ENCODE results near the gene DUSP7. TPM values are rescaled to one million over a fixed set of nuclear protein-coding genes. Genes with fewer than 3 reads are reported as not detected.

The DUSP7 gene
- total RNA-seq, 1 experiment from 2014 or later, result 20.1 TPM

DNA sequence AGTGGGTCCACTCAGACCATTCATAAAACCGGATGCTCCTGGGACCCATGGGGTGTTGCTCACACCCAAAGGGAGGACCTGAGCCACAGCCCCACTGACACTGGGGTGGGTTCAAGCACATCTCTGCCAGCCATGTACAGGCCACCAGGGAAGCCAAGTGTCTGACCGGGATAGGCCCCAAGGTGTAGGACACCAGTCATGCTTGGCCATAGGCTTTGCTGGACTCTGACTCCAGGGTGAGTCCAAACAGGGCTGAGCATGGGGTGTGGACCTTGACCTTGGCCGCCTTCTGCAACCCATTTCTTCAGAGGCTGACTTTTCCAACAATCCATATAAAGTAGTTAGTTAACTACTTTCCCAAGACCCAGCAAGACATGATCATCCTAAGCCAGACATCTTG is 31.4 kb upstream of the DUSP7 start:
- intact Hi-C loops (cut with micrococcal nuclease; ENCODE audit: unreplicated experiment), result no loop called here
- Histone ChIP-seq H3K27ac (ENCODE audit: low read depth, low read length, poor library complexity, severe bottlenecking) (no peak overlapping the region), H3K4me3 (ENCODE audit: low read depth, low read length, poor library complexity, severe bottlenecking) (no peak overlapping the region), H3K9me3 (ENCODE audit: low read depth, low read length, poor library complexity, severe bottlenecking) (no peaks in the 10 kb centered on the region), H3K4me1 (ENCODE audit: insufficient read depth, low read length, poor library complexity, severe bottlenecking) (no peaks in the 10 kb centered on the region), H3K36me3 (ENCODE audit: insufficient read depth, low read length, poor library complexity, severe bottlenecking) (no peaks in the 10 kb centered on the region), H3K27me3 (replicated peaks; ENCODE audit: insufficient read depth, low read depth, low read length, poor library complexity) (no peaks in the 10 kb centered on the region)
- no peak for DNase-seq (ENCODE audit: low spot score)
- no TSS peak for BruUV-seq (replicated peaks)
- POLR2A ChIA-PET (ENCODE audit: low non-redundant PET), result no interaction called here
- no peak for TF ChIP-seq EZH2 (IDR thresholded peaks at IDR 0.05; ENCODE audit: borderline replicate concordance, low read depth, low read length, poor library complexity, severe bottlenecking)
- TF ChIP-seq, protein P1, sequence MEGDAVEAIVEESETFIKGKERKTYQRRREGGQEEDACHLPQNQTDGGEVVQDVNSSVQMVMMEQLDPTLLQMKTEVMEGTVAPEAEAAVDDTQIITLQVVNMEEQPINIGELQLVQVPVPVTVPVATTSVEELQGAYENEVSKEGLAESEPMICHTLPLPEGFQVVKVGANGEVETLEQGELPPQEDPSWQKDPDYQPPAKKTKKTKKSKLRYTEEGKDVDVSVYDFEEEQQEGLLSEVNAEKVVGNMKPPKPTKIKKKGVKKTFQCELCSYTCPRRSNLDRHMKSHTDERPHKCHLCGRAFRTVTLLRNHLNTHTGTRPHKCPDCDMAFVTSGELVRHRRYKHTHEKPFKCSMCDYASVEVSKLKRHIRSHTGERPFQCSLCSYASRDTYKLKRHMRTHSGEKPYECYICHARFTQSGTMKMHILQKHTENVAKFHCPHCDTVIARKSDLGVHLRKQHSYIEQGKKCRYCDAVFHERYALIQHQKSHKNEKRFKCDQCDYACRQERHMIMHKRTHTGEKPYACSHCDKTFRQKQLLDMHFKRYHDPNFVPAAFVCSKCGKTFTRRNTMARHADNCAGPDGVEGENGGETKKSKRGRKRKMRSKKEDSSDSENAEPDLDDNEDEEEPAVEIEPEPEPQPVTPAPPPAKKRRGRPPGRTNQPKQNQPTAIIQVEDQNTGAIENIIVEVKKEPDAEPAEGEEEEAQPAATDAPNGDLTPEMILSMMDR (conservative IDR thresholded peaks at IDR 0.05; ENCODE audit: low read depth, low read length), result no peak
- CTCF ChIA-PET, result no interaction called here

DNA sequence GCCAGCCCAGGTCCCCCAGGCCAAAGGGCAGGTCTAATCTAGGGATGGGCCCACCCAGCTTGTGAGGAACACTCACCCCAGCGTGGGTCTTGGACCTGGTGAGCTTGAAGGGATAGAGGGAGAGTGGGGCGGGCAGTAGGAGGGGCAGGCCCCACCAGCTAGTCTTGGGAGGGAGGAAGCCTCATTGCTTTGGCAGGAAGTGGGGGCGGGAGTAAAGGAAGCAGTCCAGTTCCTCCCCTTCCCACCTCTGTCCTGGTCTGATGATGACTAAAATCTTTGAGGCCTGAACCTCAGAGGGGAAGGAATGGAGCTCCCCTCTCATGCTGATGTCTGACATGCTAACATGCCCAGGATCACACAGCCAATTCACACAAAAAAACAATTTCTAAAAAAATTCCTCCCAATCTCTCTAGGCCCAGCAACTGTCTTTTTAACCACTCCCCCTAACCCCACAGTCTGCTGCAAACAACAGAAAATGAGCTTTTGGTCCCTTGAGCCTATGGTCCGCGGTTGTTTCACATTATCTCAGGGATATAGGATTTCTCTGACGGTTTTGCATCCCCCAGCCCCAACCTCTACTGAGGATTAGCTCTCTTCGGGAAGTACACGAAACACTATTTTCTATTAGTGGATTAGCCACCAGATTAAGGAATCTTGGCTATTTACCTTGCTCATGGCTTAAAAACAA is 30.7 kb upstream of the DUSP7 start:
- H3K27me3 ChIP-seq (replicated peaks; ENCODE audit: insufficient read depth, low read depth, low read length, poor library complexity), result no peaks in the 10 kb centered on the region
- H3K4me3 ChIP-seq (ENCODE audit: low read depth, low read length, poor library complexity, severe bottlenecking), result no peak overlapping the region
- TF ChIP-seq EZH2 (IDR thresholded peaks at IDR 0.05; ENCODE audit: borderline replicate concordance, low read depth, low read length, poor library complexity, severe bottlenecking), result no peak
- TF ChIP-seq, protein P1 (conservative IDR thresholded peaks at IDR 0.05; ENCODE audit: low read depth, low read length), result no peak
- ChIA-PET CTCF (no interaction called here), POLR2A (ENCODE audit: low non-redundant PET) (no interaction called here)
- intact Hi-C loops (cut with micrococcal nuclease; ENCODE audit: unreplicated experiment), result no loop called here
- H3K27ac ChIP-seq (ENCODE audit: low read depth, low read length, poor library complexity, severe bottlenecking), result no peak overlapping the region
- H3K36me3 ChIP-seq (ENCODE audit: insufficient read depth, low read length, poor library complexity, severe bottlenecking), result no peaks in the 10 kb centered on the region
- no peak for DNase-seq (ENCODE audit: low spot score)
- BruUV-seq (replicated peaks), result no TSS peak
- no peaks in the 10 kb centered on the region for H3K4me1 ChIP-seq (ENCODE audit: insufficient read depth, low read length, poor library complexity, severe bottlenecking)
- H3K9me3 ChIP-seq (ENCODE audit: low read depth, low read length, poor library complexity, severe bottlenecking), result no peaks in the 10 kb centered on the region

DNA sequence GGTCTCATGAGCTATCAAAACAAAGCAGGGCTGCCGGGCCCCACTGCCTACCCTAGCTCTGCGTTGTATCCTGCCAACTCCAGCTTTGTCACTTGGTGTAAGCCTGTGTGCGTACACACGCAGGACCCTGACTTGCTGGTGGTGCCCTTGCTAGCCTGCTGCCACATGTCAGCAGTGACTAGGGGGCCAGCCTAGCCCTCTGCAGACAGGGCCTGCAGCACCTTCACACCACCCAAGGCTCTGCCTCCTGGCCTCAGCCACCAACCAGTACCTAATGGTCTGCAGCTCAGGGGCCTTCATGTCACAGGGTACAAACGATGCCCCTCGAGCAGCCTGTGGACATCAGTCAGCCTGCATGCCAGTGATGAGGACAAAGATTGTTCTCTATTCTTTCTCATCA is 30.1 kb upstream of the DUSP7 start:
- DNase-seq (ENCODE audit: low spot score), result no peak
- no peak overlapping the region for H3K27ac ChIP-seq (ENCODE audit: low read depth, low read length, poor library complexity, severe bottlenecking)
- H3K9me3 ChIP-seq (ENCODE audit: low read depth, low read length, poor library complexity, severe bottlenecking), result no peaks in the 10 kb centered on the region
- intact Hi-C loops (cut with micrococcal nuclease; ENCODE audit: unreplicated experiment), result no loop called here
- POLR2A ChIA-PET (ENCODE audit: low non-redundant PET), result no interaction called here
- no peaks in the 10 kb centered on the region for H3K27me3 ChIP-seq (replicated peaks; ENCODE audit: insufficient read depth, low read depth, low read length, poor library complexity)
- H3K4me3 ChIP-seq (ENCODE audit: low read depth, low read length, poor library complexity, severe bottlenecking), result no peak overlapping the region
- no peak for TF ChIP-seq EZH2 (IDR thresholded peaks at IDR 0.05; ENCODE audit: borderline replicate concordance, low read depth, low read length, poor library complexity, severe bottlenecking)
- TF ChIP-seq, protein P1 (conservative IDR thresholded peaks at IDR 0.05; ENCODE audit: low read depth, low read length), result no peak
- CTCF ChIA-PET, result no interaction called here
- BruUV-seq (replicated peaks), result no TSS peak
- no peaks in the 10 kb centered on the region for H3K4me1 ChIP-seq (ENCODE audit: insufficient read depth, low read length, poor library complexity, severe bottlenecking)
- H3K36me3 ChIP-seq (ENCODE audit: insufficient read depth, low read length, poor library complexity, severe bottlenecking), result no peaks in the 10 kb centered on the region

All from A673 (cell line).